ENCODE results near the gene MUC20. TPM values are rescaled to one million over a fixed set of nuclear protein-coding genes. Genes with fewer than 3 reads are reported as not detected.

Gene MUC20
- total RNA-seq, 8 experiments from 2014 or later: 0.49 to 6.3 (median 1.1) TPM

GRCh38 chr3:195750797-195751520 is 30.2 kb downstream of the MUC20 start:
- no peak for ATAC-seq (replicated peaks in 6 of 8)
- in situ Hi-C loops (cut with MboI; ENCODE audit: low pct_unique_long_range_greater_than_20kb in 2 of 9, low sequenced_read_pairs in 9 of 9, unreplicated experiment in 9 of 9): no loop called here
- WGBS, 10 experiments: 83 to 100% methylated on average over 1 of the region's 30 CpGs; no CpG with 5 or more reads in 8 of the 10 experiments
- no peak overlapping the region for H3K4me3 ChIP-seq
- peaks cover 9 to 13% of the 10 kb centered on the region in 2 donors for H3K4me1 ChIP-seq (replicated peaks in 1 of 2)
- no peak overlapping the region for H3K27ac ChIP-seq

- H3K27ac ChIP-seq: no peak overlapping the region
- in situ Hi-C loops (cut with MboI; ENCODE audit: low pct_unique_long_range_greater_than_20kb in 2 of 9, low sequenced_read_pairs in 9 of 9, unreplicated experiment in 9 of 9): no loop called here
- peaks cover 9 to 13% of the 10 kb centered on the region in 2 donors for H3K4me1 ChIP-seq (replicated peaks in 1 of 2)
- ATAC-seq (replicated peaks in 6 of 8): no peak
- 53 to 100% (median 75%) methylated on average over 1 to 5 of the region's 7 CpGs; no CpG with 5 or more reads in 3 of the 10 experiments for whole genome bisulfite sequencing, 10 experiments
- H3K4me3 ChIP-seq: no peak overlapping the region
Observed at GRCh38 chr3:195751560-195751959, 30.8 kb downstream of the MUC20 start.

DNA sequence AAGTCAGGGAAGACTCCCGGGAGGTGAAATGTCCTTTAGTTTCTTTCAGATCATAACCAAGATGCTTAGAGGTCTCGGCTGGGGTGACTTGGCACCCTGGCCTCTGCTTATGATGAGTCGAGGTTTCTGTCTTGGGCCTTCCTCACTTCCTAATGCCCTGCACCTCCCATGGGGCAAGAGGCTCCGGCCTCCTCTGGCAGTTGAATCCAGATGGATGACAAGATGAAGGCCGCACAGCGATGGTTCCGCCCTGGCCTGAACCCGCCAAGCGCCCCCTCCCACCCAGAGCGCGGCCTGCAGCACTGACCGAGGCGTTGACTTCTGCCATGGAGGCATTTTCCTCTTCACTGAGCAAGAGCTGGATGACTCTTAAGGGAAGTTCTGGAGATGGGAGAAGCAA is 31.3 kb downstream of the MUC20 start:
- 83% methylated on average over 2 of the region's 13 CpGs; no CpG with 5 or more reads in 9 of the 10 experiments for WGBS, 10 experiments
- in situ Hi-C loops (cut with MboI; ENCODE audit: low pct_unique_long_range_greater_than_20kb in 2 of 9, low sequenced_read_pairs in 9 of 9, unreplicated experiment in 9 of 9): no loop called here

DNA sequence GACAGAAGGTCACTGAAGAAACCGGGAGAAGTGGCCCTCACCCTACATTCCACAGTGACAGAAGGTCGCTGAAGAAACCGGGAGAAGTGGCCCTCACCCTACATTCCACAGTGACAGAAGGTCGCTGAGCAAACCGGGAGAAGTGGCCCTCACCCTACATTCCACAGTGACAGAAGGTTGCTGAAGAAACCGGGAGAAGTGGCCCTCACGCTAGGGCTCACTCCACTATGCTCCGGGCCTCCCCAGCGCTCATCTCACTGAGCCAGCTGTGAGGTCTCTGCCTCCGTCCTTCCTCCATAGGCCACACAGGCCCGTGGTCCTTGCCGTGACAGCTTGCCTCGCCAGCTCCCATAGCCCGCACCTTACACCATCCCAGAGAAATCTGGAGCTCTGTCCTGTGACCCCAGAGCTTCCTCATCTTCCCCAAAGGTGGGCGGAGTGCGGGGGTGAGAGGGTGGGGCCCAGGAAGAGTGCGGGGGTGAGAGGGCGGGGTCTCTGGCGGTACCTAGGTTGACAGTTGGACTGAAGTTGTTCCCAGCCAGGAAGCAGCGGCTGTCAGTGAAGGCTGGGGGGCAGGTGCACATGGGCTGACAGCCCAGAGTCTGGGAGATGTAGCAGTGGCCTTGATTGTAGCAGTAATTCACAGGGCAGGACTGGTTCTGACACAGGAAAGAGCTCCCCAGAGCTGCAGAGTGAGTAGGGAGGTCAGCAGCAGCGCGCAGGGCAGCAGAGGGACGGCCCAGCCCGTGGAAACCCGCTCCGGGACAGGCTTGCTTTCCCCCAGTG is 32.0 kb downstream of the MUC20 start:
- WGBS, 10 experiments: 40 to 90% (median 80%) methylated on average over 1 to 4 of the region's 26 CpGs; no CpG with 5 or more reads in 5 of the 10 experiments
- in situ Hi-C loops (cut with MboI; ENCODE audit: low pct_unique_long_range_greater_than_20kb in 2 of 9, low sequenced_read_pairs in 9 of 9, unreplicated experiment in 9 of 9): no loop called here
- Histone ChIP-seq H3K27ac (peak overlapping the region in 1 of 2 donors; percentile 6), H3K4me3 (no peak overlapping the region), H3K4me1 (replicated peaks in 1 of 2) (peaks cover 9 to 13% of the 10 kb centered on the region in 2 donors)
- peak in 5 of 8 experiments; percentile 39 to 89 (median 81) for ATAC-seq (replicated peaks in 6 of 8)

More for the DNA sequence above, 31.3 kb downstream of the MUC20 start:
- H3K4me1 ChIP-seq (replicated peaks in 1 of 2): peaks cover 9 to 13% of the 10 kb centered on the region in 2 donors
- H3K4me3 ChIP-seq: no peak overlapping the region
- ATAC-seq (replicated peaks in 6 of 8): peak in 1 of 8 experiments; percentile 15
- H3K27ac ChIP-seq: no peak overlapping the region

GRCh38 chr3:195753581-195753980 is 32.8 kb downstream of the MUC20 start:
- peaks cover 9 to 13% of the 10 kb centered on the region in 2 donors for H3K4me1 ChIP-seq (replicated peaks in 1 of 2)
- no peak overlapping the region for H3K4me3 ChIP-seq
- in situ Hi-C loops (cut with MboI; ENCODE audit: low pct_unique_long_range_greater_than_20kb in 2 of 9, low sequenced_read_pairs in 9 of 9, unreplicated experiment in 9 of 9): no loop called here
- WGBS, 10 experiments: 24 to 100% (median 77%) methylated on average over 1 to 6 of the region's 14 CpGs; no CpG with 5 or more reads in 4 of the 10 experiments
- peak in 4 of 8 experiments; percentile 34 to 67 (median 54) for ATAC-seq (replicated peaks in 6 of 8)
- H3K27ac ChIP-seq: peak overlapping the region in 1 of 2 donors; percentile 6

DNA sequence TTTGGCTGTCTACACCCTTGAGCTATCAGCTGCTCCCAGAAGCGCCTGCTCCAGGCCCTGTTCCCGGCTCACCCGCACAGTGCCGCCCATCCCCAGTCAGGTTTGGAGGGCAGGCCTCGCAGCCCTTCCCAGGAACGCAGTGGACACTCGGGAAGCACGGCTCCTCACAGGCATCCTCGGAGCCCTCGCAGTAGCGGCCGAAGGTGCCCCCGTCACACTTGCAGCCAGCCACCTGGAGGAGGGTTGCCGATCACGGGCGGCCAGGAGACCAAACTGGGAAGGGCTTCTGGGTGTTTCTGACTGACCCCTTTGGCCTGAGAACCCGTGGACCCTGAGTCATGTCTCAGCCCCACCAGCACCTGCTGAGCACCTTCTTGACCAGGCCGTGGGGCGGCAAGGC is 33.4 kb downstream of the MUC20 start:
- H3K4me3 ChIP-seq: no peak overlapping the region
- peaks cover 9 to 13% of the 10 kb centered on the region in 2 donors for H3K4me1 ChIP-seq (replicated peaks in 1 of 2)
- in situ Hi-C loops (cut with MboI; ENCODE audit: low pct_unique_long_range_greater_than_20kb in 2 of 9, low sequenced_read_pairs in 9 of 9, unreplicated experiment in 9 of 9): no loop called here
- H3K27ac ChIP-seq: no peak overlapping the region
- peak in 1 of 8 experiments; percentile 11 for ATAC-seq (replicated peaks in 6 of 8)
- WGBS, 10 experiments: 40 to 100% (median 89%) methylated on average over 1 to 6 of the region's 19 CpGs; no CpG with 5 or more reads in 7 of the 10 experiments

- peaks cover 9 to 13% of the 10 kb centered on the region in 2 donors for H3K4me1 ChIP-seq (replicated peaks in 1 of 2)
- H3K4me3 ChIP-seq: no peak overlapping the region
- WGBS, 10 experiments: 40 to 100% (median 85%) methylated on average over 1 to 7 of the region's 7 CpGs; no CpG with 5 or more reads in 2 of the 10 experiments
- no peak overlapping the region for H3K27ac ChIP-seq
- no peak for ATAC-seq (replicated peaks in 6 of 8)
- in situ Hi-C loops (cut with MboI; ENCODE audit: low pct_unique_long_range_greater_than_20kb in 2 of 9, low sequenced_read_pairs in 9 of 9, unreplicated experiment in 9 of 9): no loop called here
Observed at GRCh38 chr3:195754906-195755305, 34.1 kb downstream of the MUC20 start.

- 60 to 100% (median 87%) methylated on average over 1 to 3 of the region's 7 CpGs; no CpG with 5 or more reads in 5 of the 10 experiments for WGBS, 10 experiments
- in situ Hi-C loops (cut with MboI; ENCODE audit: low pct_unique_long_range_greater_than_20kb in 2 of 9, low sequenced_read_pairs in 9 of 9, unreplicated experiment in 9 of 9): no loop called here
- Histone ChIP-seq H3K27ac (no peak overlapping the region), H3K4me1 (replicated peaks in 1 of 2) (peaks cover 9 to 13% of the 10 kb centered on the region in 2 donors), H3K4me3 (no peak overlapping the region)
- no peak for ATAC-seq (replicated peaks in 6 of 8)
Observed at GRCh38 chr3:195755391-195755790, 34.6 kb downstream of the MUC20 start.

DNA sequence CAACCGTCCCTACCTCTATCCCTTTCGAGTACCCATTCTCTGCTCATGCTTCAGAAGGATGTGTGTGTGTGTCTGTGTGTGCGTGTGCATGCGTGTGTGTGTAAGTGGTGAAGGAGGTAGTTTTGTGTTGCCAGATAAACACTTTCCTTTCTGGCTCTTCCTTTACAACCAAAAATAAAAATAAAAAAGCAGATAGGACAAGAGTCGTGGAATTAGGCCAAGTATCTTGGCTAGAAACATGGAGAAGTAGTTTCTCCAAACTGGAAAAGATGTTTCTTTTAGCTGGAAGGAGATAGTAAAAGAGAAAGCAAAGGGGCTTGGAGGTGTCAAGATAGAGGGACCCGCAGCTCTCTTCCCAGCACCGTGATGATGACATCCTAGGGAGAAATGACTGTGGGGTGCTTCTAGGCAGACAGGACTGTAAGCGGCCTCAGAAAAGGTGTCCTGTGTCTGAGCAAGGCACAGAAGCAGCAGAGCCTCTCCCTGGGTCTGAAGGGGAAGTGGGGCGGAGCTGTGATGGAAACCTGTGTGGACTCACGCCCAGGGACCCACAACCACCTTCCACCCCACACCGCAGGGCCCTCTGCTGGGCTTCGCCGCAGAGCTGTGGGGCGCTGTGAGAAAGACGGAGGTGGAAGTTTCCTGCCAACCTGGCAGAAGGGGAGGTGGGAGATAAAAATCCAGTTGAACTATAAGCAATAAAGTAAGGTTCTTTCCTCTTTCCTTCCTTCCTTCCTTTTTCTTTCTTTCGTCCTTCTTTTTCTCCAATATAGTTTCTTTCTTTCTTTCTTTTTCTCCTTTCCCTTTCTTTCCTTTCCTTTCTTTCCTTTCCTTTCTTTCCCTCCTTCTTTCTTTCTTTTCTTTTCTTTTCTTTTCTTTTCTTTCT is 35.3 kb downstream of the MUC20 start:
- Histone ChIP-seq H3K4me3 (no peak overlapping the region), H3K4me1 (replicated peaks in 1 of 2) (peaks cover 9 to 13% of the 10 kb centered on the region in 2 donors), H3K27ac (no peak overlapping the region)
- in situ Hi-C loops (cut with MboI; ENCODE audit: low pct_unique_long_range_greater_than_20kb in 2 of 9, low sequenced_read_pairs in 9 of 9, unreplicated experiment in 9 of 9): no loop called here
- ATAC-seq (replicated peaks in 6 of 8): no peak
- 60 to 96% (median 78%) methylated on average over 4 to 11 of the region's 16 CpGs; no CpG with 5 or more reads in 1 of the 10 experiments for WGBS, 10 experiments

DNA sequence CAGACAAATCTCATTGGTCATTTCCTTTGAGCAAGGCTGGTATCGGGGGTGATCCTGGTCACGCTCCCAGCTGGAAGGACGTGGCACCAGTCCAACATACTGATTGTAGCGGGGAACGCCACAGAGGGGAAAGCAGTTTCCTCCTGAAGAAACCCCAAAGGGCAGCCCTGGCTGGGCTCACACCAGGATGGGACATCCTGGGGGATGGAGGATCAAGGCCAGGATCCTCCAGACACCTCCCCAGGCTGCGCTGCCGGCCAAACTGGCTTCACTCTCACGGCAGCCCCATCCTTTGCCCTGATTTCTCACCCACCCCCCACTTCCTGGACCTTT is 36.6 kb downstream of the MUC20 start:
- no peak for ATAC-seq (replicated peaks in 6 of 8)
- no peak overlapping the region for H3K4me3 ChIP-seq
- no peak overlapping the region for H3K27ac ChIP-seq
- WGBS, 10 experiments: 50 to 80% (median 52%) methylated on average over 1 to 7 of the region's 8 CpGs; no CpG with 5 or more reads in 7 of the 10 experiments
- in situ Hi-C loops (cut with MboI; ENCODE audit: low pct_unique_long_range_greater_than_20kb in 2 of 9, low sequenced_read_pairs in 9 of 9, unreplicated experiment in 9 of 9): no loop called here
- peaks cover 5 to 13% of the 10 kb centered on the region in 2 donors for H3K4me1 ChIP-seq (replicated peaks in 1 of 2)

DNA sequence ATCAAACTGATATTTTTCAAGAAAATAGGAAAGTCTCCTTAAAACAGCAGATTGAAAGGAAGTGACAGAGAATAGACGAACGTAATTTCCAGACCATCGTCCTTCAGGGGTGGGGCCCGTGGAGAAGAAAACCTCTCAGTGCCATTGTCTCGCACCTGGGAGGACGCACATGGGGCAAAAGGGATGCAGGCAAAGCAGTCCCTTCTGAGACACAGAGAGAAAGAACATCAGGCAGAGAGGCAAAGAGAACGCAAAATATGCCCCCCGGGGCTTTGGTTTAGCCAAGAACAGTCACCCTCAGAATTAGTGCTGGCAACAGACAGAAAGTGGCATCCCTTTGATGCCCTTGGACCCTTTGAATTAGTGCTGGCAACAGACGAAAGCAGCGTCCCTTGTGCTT is 37.0 kb downstream of the MUC20 start:
- peaks cover 5 to 11% of the 10 kb centered on the region in 2 donors for H3K4me1 ChIP-seq (replicated peaks in 1 of 2)
- no peak for ATAC-seq (replicated peaks in 6 of 8)

DNA sequence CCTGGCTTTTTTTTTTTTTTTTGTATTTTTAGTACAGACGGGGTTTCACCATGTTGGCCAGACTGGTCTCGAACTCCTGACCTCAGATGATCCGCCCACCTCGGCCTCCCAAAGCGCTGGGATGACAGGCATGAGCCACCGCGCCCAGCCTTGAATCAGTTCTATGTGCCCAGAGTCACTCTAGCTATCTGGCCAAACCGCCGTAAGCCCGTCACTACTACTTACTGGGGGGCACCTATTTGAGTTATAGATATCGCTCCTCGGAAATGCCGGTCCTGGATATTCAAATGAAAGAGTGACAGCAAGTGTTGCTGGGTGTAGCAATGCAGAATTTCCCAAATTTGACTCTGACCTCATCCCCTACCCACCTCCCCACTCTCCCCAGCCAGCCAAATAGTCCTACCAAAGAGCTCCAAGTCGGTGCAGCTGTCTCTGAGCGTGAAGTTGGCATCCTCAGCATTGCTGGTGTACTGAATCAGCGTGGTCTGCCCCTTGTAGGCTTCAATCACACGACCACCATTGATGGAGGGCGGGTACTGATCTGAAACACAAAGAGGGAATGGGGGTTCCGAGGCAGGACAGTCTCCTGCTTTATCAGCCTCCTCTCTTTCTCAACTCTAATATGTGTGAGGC is 38.1 kb downstream of the MUC20 start:
- no peak overlapping the region for H3K4me3 ChIP-seq
- WGBS, 10 experiments: 20 to 82% (median 70%) methylated on average over 1 to 14 of the region's 19 CpGs; no CpG with 5 or more reads in 3 of the 10 experiments
- in situ Hi-C loops (cut with MboI; ENCODE audit: low pct_unique_long_range_greater_than_20kb in 2 of 9, low sequenced_read_pairs in 9 of 9, unreplicated experiment in 9 of 9): no loop called here
- H3K4me1 ChIP-seq (replicated peaks in 1 of 2): peaks cover 0 to under 1% of the 10 kb centered on the region in 2 donors
- no peak for ATAC-seq (replicated peaks in 6 of 8)
- H3K27ac ChIP-seq: no peak overlapping the region

More for the DNA sequence above, 37.0 kb downstream of the MUC20 start:
- H3K27ac ChIP-seq: no peak overlapping the region
- in situ Hi-C loops (cut with MboI; ENCODE audit: low pct_unique_long_range_greater_than_20kb in 2 of 9, low sequenced_read_pairs in 9 of 9, unreplicated experiment in 9 of 9): no loop called here
- H3K4me3 ChIP-seq: no peak overlapping the region
- 17 to 82% (median 40%) methylated on average over 2 to 9 of the region's 10 CpGs; no CpG with 5 or more reads in 4 of the 10 experiments for WGBS, 10 experiments
